Fibroblast of gingiva (primary cell): ENCODE results near the gene OLFM3.

Experiments
- DNase-seq: peaks from one replicate; pipeline ENCODE4 v3.0.0-alpha.2; 2011; ENCODE audit warnings: low read depth

The OLFM3 gene

DNA sequence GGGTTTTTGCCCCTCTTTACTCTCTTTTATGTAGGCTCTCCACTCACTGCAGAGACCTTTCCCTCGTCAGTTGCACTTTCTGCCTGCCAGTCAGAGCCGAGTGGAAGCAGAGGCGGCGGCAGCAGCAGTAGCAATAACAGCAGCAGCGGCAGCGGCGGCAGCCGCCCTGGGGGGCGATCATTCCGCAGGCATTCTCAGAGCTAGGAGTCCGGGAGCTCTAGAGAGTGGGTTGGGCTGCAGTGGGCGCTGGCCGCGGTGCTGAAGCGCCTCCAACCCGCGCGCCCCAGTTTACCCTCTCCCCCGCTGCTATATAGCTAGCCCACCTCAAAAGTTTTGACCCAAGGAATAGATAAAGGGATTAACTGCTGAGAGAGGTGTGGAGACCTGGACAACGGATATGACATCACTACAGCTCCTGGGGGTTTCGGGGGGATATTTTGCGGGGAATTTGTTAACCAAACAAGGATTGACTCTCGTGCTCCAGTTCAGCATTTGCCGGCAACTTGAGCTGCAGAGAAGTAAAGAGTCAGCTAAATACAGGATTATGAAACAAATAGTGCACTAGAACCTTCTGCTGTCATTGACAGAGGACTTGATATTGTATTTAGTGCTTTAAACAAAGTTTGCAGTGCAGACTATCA is at the start of gene OLFM3:
Gene OLFM3 (minus strand): TSS at position 102 of the 641 bp plus-strand sequence.
- no peak for DNase-seq

DNA sequence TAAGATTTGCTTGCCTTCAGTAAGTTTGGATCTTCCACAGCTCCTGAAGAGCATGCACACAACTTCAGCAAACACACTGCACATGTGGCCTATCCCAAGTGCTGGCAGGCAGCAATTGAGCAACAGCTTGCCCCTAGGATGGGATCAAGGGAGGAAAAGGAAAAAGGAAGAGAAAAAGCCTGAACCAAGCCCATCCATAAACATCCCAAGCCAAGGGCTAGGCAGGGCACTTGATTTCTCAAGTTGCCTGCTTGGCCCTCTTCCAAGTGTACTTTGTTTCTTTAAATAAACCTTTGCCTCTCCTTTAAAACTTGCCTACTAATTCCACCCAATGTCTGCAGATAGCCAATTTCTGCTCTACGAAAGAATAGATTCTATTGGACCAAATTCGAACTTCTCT is 49.0 kb upstream of the OLFM3 start:
- no peak for DNase-seq

DNA sequence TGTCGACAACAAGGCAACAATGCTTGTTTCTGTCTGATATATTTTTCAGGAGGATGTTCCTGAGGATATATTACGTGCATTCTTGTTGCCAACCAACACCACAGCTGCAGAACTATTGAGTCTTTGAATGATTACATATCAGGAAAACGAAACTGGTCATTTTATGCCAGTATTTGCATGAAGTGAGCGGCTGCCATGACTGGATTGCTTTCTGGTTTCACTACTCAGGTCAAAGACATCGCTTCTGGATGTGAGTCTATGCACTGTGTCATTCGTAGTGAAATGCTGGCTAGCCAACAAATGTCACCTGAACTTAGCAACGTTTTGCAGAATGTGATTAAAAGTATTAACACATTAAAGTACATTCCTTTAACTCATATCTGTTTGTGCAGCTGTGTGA is 35.8 kb upstream of the OLFM3 start:
- DNase-seq, result no peak

DNA sequence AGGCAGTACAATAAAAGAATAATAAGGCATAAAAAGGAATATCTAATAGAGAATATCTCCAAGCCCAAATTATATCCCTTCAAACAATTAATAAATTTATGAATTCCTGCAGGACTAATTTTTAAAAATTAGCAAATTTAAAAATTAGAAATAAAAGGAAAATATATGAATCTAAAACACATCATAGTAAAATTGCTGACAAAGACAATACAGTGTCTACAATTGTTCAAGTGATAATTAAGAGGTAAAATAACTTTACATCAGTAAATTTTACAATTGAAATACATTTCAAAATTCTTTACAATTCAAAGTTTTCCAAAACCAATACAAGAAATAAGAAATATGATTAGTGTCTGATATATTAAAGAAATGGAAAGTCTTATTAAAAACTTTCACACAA is 22.8 kb upstream of the OLFM3 start:
- no peak for DNase-seq

DNA sequence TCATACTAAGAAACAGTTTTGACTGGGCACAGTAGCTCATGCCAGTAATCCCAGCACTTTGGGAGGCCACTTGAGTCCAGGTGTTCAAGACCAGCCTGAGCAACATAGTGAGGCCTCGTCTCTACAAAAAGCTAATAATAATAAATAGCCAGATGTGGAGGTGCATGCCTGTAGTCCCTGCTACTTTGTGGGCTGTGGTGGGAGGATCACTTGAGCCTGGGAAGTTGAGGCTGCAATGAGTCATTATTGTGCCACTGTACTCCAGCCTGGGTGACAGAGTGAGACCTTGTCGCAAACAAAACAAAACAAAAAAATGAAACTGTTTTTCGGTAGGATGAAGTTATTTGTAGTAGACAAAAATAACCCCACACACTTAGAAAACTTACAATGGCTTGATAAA is 19.0 kb upstream of the OLFM3 start:
- DNase-seq, result no peak

DNA sequence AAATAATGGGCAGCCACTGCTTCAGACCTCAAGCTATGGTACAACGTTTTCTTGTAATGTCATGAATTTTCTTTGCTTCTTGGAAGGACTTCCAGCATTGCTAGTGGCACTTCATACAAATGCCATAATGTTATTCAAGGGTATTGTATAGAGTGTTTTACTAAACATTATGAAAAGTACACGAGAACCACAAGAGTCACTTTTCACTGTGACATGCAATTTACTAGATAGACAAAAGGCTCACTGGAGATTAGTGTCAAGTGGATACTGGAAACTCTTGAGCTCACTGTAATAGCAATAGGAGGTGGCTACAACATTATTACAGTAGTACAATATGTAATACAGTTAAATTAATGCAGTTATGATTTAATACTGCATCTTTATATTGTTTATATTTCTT is 5.3 kb upstream of the OLFM3 start:
- no peak for DNase-seq

DNA sequence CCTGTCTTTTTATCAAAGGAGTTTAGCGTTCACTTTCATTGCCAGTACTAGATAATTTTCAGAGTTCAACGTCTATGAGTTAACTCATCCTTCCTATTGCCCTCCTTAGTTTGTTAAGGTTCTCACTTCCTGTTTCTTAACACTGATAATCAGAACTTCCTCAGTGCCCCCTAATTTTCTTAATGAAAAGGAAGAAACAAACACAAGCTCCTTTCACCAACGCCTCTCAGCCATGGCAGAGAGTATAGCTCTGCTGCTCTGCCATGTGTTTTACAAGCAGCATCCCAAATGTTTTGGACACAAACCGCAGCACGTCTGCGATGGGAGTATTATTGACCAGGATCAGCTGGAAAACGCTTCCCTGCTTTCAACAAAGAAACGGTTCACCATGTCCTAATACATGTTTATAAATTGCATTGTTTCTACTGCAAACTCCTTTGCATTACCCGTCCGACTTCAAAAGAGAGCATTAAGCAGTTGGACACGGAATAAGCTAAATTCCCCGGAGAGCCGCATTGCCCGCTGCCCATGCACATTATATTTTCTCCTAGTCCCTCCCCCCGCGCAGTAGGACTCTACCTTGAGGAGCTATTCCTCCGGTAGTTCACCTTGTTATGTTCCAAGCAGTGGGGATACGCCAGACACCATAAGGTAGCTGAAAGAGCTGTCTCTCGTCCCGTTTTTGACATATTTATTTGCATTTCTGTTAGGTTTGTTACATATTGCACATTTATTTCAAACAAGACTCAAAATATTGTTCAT is 561 bp downstream of the OLFM3 start:
- no peak for DNase-seq

DNA sequence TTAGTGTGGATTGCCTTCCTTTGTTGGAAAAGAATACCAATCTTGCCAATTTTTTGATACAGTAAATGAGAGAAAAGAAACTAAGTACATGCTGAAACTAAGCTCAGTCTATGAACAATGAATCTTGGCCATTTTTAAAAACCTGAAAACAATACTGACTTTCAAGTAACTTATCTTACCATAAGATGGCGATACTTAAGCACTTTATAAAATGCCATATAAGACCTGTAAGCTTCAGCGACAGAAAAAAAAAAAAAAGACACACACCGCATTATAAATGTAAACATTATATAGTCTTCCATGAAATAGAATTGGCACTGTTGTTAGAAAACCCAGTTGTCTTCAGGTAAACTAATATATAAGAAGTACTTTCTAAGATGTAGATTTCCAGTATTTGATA is 3.0 kb downstream of the OLFM3 start:
- no peak for DNase-seq

DNA sequence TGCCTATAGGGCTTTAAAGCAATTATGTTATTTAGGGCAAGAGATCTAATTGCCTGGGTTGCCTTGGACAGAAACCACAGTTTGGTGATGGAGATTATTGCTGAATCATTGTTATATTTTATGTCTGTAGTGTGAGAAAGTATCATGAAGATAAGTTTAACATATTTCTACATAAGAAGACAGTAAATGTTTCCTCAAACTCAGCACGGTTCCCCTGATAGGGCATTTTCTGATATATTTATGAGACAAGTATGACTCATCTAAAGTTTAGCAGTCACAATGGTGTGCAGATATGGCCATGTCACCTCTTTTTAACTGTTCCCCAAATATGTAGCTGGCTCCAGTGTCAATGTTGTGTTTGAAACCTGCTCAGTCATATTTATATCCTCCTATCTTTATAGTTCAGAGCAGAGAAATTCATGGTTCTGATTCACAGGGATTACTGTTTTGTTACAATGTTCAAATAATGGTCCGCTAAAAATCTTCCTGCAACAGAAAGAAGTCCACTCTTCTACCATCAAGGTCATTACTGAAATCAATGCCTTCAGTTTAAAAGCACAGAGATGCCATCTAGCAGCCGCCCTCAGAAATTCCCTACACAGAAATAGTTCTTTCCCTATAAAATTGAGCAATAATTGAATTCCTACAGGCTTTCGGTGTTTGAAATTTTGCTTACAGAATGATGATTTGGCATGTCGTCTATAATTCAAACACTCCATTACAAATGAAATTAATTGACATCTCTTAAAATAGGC is 3.7 kb downstream of the OLFM3 start:
- DNase-seq, result no peak

DNA sequence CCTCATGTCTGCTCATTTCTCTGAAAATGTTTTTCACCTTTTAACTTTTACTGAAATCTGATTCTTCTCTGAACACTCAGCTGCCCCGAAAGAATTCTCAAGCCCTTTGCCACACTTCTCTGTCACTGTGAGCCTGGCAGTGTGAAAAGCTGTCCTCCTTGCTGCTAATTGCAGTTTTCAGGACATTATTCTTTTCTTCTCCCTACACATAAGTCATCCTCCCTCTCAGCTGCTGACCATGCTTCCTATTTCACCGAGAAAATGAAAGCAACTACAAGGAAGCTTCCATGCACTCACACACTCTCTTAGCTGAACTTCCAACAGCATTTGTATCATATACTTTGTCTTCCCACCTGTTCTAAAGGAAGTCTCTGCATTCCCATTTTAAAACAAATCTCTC is 15.8 kb downstream of the OLFM3 start:
- DNase-seq, result no peak

DNA sequence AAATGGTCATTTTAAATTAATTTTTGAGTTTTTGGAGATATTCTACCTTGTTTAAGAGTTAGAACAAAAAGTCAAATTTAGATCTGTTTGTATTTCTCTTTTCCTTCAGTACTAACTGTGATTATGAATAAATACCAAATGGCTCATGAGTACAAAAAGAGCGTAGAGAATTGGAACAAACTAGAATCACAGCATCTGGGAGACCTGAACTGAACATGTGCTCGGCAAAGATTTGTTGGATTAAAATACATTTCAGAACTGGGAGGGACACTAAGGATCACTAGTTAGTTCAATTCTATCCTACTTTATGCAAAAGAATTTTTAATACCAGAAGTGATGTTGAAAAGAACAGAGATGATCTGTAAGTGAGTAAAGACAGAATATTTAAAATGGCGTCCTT is 19.5 kb downstream of the OLFM3 start:
- no peak for DNase-seq

DNA sequence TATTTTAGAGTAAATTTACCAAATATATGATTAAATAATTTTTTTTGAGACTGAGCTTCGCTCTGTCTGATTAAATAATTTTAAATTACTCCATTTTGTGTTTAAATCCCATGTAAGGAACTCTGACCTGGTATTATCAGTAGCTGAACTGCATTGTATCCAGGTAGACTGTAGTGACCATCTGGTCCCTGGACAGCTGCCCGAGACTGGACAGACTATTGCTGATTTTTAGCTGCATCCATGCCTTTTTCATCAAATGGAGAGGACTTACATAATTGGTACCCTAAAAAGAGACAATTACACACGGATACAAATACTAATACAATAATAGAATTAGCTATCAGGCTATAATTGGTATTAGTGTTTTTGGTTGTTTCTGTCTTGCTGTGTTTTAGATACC is 20.6 kb downstream of the OLFM3 start:
- DNase-seq, result no peak

DNA sequence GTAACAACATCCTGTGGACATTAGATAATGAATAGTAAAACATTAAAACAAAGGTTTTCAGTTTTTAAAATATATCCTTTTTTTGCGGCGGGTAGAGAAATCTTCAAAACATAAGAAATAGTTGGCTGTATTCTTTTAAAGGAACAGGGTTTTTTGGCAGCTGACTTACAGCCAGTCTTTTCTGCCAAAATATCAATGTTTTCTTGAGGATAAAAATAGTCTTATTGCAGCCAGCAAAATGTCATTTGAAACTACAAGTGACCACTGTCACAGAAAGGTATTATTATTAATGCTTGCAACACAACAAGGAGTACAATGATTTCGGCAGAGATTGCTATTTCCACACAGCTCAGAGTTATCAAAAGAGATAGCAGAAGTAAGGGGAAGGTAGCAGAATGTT is 21.4 kb downstream of the OLFM3 start:
- DNase-seq, result no peak

DNA sequence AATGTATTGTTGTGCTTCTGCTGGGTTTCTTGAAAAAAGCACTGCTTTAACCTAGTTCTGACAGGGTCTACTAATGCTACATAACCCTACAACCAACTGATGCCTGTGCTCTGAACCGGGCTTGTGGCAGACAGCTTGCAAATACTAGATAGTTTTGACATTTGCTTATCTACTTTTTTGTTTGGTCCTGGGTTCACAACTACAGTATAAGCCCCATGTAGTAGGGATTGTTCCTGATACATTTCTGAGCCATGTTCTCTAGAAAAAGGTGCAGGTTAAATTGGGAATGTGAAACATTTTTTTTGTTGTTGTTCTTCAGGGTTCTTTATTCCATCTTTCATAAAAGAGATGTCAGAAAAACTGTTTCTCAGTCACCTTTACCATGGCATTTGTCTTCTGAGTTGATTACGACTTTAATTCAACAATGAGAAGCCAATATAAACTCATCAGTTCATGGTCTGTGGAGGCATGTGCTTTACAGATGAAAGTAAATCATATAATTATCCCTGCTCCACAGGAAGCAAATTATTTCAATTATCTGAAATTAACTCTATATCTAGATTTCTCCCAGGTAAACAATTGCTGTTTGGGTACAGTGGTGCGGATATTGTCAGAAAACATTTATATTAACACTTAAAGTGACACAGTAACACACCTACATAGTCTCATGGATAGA is 22.0 kb downstream of the OLFM3 start:
- no peak for DNase-seq

DNA sequence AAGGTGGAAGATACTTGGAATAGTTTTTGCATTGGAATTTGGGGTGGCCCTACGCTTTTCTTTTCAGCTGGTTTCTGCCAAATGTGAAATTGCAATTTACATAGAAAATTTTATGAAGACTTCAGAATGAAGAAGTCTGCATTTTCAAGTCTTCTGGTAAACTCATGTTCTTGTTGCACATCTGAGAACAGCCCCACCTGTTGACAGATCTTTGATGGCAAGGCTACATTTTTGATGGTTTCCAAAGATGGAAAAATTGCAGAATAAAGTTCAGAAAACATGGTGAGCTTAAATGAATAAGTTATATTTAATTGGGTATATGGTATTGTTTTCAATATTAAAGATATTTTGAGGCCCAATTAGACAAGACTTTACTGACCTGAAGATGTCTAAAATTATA is 25.4 kb downstream of the OLFM3 start:
- no peak for DNase-seq

DNA sequence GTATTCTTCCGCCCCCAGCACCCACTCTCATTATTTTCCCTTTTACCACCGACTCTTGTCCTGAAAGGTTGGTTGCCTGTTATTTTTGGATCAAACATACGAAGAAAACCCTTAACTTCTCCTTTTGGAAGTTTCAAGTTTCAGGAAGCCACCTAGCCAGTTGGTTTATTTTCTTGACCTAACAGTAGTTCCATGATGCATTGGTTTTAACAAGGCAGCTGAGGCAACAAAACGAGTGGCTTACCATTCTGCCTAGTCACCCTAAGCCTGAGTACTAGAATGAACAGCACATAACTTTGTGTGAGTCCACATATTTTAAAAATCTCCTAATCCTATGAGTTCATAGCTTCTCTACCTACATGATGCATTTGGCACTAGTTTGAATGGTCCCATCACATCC is 28.9 kb downstream of the OLFM3 start:
- no peak for DNase-seq

DNA sequence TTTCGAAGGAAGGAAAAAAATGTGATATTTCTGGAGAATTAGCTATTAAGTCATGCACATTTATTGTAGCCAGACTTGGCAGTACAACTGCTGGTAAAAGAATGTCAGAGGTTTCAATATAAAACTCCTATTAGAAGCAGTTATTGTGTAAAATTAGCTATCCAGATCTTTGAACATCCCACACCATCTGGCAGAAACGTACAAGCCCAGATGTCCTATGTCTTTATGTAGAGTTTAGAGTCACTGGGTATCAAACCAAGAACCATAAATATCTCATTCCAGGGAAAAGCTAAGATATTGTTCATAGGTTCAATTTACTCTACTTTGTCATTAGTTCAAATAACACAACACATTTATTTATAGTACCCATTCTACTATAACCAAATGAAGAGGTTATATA is 31.4 kb downstream of the OLFM3 start:
- DNase-seq, result no peak

DNA sequence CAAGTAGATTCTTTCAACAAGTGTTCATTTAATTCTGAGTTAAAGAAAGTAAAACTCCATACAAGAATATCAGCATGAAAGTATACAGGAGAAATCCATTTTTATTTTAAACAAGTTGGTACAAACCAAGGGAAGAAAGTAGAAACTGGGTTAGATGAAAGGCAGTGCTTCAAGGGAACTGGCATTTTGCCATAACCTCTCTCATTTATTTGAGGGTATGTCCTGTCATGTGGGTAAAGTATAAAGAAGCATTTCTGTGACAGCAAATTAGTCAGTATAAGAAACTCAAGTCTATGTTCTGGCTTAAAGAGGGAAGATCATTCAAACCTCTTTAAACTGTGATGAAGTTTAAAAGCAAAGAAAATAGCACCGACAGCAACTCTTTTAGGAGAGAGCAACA is 32.0 kb downstream of the OLFM3 start:
- DNase-seq, result no peak

DNA sequence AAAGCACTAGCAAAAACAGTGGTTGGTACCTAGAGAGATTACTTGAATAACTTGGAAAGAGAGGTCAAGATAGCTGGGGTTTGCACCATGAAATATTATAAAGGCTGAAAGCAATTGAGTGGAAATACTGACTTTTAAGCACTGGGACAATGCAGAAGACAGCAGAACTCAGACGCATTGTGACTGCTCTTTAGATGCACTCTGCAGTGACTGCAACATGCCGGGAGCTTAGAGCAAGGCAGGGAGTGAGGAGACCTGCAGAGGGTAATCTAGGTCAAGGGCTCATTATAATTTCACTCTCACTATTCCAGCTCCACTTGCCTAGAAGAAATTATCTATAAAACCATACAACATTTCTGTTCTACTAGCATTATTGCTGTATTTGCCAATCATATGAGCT is 36.6 kb downstream of the OLFM3 start:
- DNase-seq, result no peak

DNA sequence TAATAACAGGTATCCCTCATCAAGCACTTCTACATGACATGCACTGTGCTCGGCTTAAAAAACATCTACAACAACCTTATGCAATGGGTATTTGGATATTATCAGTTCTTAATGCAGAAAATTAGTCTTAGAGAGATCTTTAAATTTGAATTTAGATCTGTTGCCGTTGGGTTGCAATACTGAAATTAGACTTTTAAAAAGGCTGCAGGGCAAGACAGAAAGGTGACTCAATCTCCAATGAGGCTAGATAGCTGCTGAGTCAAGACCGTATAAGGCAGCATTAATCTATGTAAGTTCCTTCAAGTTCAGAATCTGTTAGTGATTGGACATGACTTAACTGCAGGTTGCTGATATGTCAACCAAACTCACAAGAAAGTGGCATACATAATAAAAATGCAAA is 37.3 kb downstream of the OLFM3 start:
- no peak for DNase-seq

DNA sequence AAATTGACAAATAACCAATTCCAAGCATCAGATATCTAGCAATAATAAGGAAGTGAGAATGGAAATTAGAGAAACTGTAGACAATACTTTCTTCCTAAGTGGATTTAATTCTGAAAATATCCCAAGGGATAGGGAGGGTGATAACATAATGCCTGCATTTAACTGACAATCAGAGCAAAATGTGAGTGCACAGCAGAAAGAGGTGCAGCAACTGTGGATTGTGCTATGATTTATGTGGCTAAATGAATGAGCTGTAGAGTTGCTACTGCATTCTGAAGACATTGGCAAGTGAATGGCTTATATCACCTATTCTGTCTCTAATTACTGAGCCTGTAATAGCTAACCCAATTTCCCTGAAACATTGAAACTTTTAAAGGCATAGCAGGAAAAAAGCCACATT is 39.0 kb downstream of the OLFM3 start:
- DNase-seq, result no peak

DNA sequence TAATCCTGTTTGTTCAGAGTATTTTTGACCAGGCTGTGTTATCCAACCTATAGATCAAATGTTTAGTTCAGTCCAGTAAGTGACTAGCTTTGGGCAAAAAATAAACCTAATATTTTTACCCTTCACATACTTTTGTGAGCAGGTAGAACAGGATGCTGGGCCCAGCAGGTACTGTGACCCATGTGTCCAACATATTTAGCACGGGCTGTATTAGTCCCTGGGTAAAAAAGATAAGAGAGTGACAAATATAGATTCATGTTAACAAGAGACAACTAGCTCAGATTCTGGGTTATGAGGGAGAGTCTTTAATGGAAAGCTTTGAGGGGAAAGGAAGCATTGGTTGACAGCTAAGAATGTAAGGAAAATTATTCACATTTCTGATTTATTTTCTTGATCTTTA is 43.1 kb downstream of the OLFM3 start:
- DNase-seq, result no peak

DNA sequence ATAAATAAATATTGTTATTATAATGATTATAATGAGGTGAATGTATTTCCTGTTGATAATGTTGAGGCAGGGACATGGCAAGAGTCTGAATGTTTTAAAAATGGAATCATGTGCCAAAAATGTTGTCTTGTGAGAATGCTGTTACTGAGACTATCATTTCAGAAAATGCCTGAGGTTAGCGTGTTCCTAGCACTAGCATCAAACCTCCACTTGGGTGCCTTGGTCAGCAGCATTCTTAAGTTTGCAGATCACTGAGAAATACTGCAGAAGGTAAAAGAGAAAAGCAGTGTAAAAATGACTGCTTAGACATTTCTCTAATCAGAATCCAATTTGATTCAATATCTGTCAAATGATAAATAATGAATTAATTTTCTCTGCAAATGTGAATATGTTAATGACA is 50.8 kb downstream of the OLFM3 start:
- DNase-seq, result no peak
